HG03354 (cell line): Measurements from ENCODE around the gene PPP2R3A.
A peak's percentile ranks its signal among the peaks of the same experiment; 100 is the strongest.

Source experiments
- ATAC-seq: cut with Tn5 transposase; IDR thresholded peaks from one replicate; pipeline ENCODE4 v1.9.1; 2021; ENCODE audit warnings: mild to moderate bottlenecking; ENCODE audit not compliant: unreplicated experiment, poor library complexity, severe bottlenecking

PPP2R3A gene

DNA sequence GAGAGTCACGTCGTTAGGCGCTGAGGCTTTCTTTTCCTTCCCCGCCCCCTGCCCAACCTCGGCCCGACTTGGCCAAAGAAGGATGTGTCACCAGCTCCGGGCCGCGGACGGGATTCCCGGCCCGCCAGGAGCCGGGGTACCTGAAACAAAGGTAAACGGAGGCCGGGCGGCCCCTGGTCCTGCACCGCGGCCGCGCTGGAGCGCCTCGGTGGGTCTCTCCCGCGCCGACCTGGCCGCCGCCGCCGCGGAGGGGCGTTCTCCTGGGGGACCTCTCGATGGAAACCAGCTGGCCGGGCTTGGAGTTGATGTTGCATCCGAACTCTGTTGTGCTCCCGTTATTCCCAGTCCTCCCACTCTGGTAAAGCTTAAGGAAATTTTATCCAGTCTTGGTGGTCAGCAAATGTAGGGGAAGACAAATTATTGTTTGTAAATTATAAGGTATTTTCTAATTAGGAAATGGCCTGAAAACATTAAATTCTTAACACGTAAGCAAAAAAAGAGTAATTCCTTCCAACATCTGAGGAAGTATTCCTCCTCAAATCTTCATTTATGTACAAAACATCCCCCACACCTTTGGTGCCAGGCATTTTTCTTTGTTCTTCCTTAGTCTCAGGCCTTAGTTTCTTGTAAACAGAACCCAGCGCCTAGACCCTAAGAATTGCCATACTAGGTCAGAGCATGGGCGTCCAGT is 888 bp downstream of the PPP2R3A start:
- peak; percentile 11 for ATAC-seq

- ATAC-seq: no peak
Observed at GRCh38 chr3:135966962-135967274, 1.4 kb downstream of the PPP2R3A start.

DNA sequence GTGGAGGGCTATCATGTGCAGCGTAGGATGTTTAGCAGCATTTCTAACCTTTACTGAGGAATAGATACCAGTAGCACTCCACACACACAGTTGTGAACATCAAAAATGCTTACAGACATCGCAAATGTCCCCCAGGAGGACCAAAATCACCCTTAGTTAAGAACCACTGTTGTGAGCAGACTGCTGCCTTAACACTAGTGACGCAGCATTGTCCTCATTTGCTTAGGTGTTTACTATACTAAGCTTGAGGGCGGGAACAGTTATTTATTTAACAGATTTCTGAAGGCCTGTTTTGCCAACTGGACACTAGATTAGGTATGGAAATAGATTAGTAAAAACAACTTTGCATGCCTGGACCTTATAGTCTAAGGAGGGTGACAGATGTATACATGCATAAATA is 2.3 kb downstream of the PPP2R3A start:
- no peak for ATAC-seq

- ATAC-seq: no peak
Observed at GRCh38 chr3:135970506-135971116, 5.1 kb downstream of the PPP2R3A start.

GRCh38 chr3:135973841-135974240 is 8.3 kb downstream of the PPP2R3A start:
- no peak for ATAC-seq

DNA sequence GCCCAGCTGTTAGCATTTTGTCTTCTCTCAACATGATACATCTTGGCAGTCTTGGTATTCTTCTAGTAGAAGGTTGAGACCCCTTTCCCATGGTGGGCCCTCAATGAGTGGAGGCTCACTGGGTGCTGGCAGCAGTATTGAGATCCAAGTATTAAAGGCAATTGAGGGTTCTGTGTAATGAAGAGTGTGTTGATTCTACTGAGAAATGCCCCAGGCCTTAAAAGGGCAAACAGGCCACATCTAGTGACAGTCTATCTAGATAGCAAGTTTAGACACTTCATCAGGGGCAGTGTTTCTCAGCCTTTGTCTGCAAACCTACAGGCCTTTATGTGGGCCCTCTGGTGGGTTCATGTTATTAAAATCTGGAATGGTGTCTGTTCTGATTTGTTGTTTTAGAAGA is 9.5 kb downstream of the PPP2R3A start:
- ATAC-seq: no peak

DNA sequence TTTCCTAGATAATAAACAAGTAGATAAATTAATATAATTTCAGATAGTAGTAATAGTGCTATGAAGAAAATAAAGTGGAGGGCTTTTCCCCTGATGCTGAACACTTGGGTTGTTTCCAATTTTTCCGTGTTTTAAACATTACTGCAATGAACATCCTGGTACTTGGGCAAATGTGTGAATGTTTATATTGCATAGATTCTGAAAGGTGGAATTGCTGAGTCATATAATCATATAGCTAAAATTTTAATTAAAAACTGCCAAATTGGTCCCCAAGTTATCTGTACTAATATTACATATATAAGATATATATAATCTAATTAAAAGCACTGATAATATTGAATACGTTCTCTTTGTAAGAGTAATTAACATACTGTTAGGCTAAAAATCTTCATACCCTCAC is 10.0 kb downstream of the PPP2R3A start:
- ATAC-seq: no peak

GRCh38 chr3:135980343-135980742 is 14.8 kb downstream of the PPP2R3A start:
- no peak for ATAC-seq

DNA sequence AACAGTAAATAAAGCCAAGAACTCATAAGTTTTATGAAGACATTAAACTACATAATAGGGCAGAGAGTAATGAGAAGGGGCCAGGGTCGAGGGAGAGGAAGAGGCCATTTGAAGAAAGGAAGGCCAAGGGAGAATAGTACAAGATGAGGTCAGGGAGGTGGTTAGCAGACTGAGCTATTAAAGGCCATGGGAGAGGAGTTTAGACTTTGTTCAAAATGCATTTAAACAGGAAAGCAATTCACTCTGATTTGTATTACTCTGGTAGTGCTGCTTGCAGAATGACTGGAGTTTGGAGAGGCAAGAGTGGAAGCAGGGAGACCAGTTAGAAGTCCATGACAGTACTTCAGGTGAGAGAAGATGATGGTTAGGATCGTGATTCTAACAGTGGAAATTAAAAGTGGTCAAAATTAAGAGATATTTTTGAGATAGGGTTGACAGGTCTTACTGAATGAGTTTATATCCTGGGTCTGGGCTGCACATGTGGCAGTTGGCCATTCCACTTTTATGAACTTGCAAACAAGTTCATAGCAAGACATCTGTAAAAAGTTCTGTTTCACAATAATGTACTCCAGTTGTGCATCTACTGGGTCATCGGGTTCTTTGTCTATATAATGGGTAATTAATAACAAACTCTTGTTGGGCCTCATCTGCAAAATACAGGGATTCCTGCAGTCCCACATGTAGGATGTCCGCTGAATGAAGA is 16.3 kb downstream of the PPP2R3A start:
- no peak for ATAC-seq

- ATAC-seq: no peak
Observed at GRCh38 chr3:135982404-135982761, 16.9 kb downstream of the PPP2R3A start.

GRCh38 chr3:135982922-135983581 is 17.5 kb downstream of the PPP2R3A start:
- no peak for ATAC-seq

- no peak for ATAC-seq
Observed at GRCh38 chr3:135987661-135988060, 22.1 kb downstream of the PPP2R3A start.

DNA sequence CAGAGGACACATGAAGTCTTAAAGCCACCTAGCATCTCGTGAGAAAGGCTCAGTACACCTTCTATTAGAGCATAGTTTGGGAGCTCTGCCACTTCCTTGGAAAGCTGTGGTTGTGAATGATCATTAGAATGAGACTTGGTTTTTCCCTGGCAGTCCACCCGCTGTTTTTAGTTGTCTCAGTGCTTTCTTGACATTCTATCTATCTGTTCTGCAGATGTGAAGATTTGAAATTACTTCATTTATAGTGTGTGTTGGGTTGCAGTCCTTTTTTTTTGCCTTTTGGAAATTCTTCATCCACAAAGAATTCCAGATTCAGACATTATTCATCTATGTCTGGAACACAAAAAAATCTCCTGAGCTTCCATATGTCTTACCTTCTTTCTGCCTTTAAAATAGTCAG is 23.7 kb downstream of the PPP2R3A start:
- no peak for ATAC-seq

- ATAC-seq: no peak
Observed at GRCh38 chr3:135990903-135991302, 25.4 kb downstream of the PPP2R3A start.

DNA sequence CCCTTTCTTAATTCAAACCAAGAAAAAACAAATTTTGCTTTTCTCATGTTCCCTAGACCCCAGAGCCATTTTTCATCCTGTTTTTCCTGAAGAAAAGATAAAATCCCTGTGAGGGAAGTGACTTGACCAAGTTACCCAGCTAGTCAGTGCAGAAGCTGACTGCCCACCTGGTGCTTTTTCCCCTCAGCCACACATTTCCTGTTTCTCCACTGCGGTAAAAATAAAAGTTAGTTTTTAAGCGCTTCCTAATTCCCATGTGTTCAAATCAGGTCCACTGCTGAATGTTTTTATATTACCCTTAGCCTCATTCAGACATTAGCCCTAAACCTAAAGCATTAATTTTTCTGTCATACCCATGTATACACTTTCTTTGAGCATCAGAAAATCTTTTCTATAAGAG is 26.1 kb downstream of the PPP2R3A start:
- ATAC-seq: no peak

DNA sequence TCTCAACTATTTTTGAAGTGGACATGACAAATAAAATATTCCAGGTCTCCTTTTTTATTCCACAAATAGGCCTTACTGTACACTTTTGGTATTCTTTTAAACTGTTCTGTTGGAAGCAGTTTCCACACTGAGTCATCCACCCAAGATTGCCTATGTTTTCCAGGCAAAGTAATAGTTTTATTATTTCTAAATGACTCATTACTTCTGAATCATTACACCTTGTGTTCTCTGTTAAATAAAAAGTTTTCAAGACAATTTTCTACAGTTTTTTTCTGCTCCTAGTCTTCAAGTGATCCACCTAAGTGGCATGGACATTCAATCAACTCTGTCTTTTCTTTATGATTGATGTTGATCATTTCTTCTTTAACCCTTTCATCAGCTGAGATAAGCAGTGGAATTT is 26.5 kb downstream of the PPP2R3A start:
- ATAC-seq: no peak

GRCh38 chr3:135994708-135995337 is 29.3 kb downstream of the PPP2R3A start:
- no peak for ATAC-seq

- ATAC-seq: no peak
Observed at GRCh38 chr3:135995766-135996165, 30.2 kb downstream of the PPP2R3A start.

GRCh38 chr3:135997554-135998320 is 32.2 kb downstream of the PPP2R3A start:
- ATAC-seq: no peak

- ATAC-seq: no peak
Observed at GRCh38 chr3:136008221-136008620, 42.7 kb downstream of the PPP2R3A start.
